HepG2 (cell line): ENCODE data around the gene LRRC45. TPM values are rescaled to one million over a fixed set of nuclear protein-coding genes. Genes with fewer than 3 reads are reported as not detected.
A peak's percentile ranks its signal among the peaks of the same experiment; 100 is the strongest.

Experiments used
- NONO ChIP-seq, 2 experiments: fragments of 450-650 bp in 1 of 2; sonication (generic) in 1 of 2; formaldehyde crosslinking in 1 of 2; IDR thresholded peaks in 1 of 2; conservative IDR thresholded peaks in 1 of 2; 2 replicates each; pipeline versions ENCODE4 v1.6.1 to v1.8.0; 2017 to 2022; ENCODE audit warnings: mild to moderate bottlenecking in 1 of 2, missing genetic modification reagents in 1 of 2, moderate library complexity in 1 of 2
- SYNCRIP ChIP-seq: fragments of 200-400 bp; formaldehyde crosslinking; IDR thresholded peaks from 2 replicates; pipeline ENCODE4 v1.6.1; 2018; ENCODE audit warnings: mild to moderate bottlenecking, low read depth, low read length; ENCODE audit not compliant: insufficient read depth
- TAF15 ChIP-seq: fragments of 200-400 bp; formaldehyde crosslinking; IDR thresholded peaks from one replicate; pipeline ENCODE4 v1.6.1; 2018; ENCODE audit warnings: mild to moderate bottlenecking, low read depth, low read length; ENCODE audit not compliant: poor library complexity, severe bottlenecking
- ZFY ChIP-seq: sonication (generic); formaldehyde crosslinking; IDR thresholded peaks from 2 replicates; pipeline ENCODE4 v1.4.0; 2020; ENCODE audit warnings: missing genetic modification reagents
- polyA plus RNA-seq, 8 experiments: library from polyadenylated mRNA; depleted of rRNA in 3 of 8; stranded (reverse) in 7 of 8; unstranded in 1 of 8; fragments of >200 nt; fragmentation: Illumina TruSeq in 4 of 8; extraction: Trizol in 4 of 8; gene quantifications; 2 replicates each; pipeline versions ENCODE4 v1.2.1 to v1.2.3, GENCODE V29; 2011 to 2016; ENCODE audit warnings: low read depth in 4 of 8, missing spikeins in 1 of 8, mixed read lengths in 1 of 8; ENCODE audit not compliant: insufficient read depth in 1 of 8
- total RNA-seq, 5 experiments: library from RNA; depleted of rRNA; stranded (reverse); fragments of >200 nt; fragmentation: Illumina TruSeq; extraction: Trizol; gene quantifications; 2 replicates each; pipeline ENCODE4 v1.2.3, GENCODE V29; 2016; ENCODE audit warnings: low read depth in 1 of 5
- TF ChIP-seq, protein P1 (sequence below): sonication (generic); formaldehyde crosslinking; IDR thresholded peaks from 2 replicates; pipeline ENCODE4 v1.9.0; 2022; ENCODE audit warnings: missing genetic modification reagents, mild to moderate bottlenecking, borderline replicate concordance
- TF ChIP-seq, protein P2 (sequence below): sonication (generic); formaldehyde crosslinking; IDR thresholded peaks from 2 replicates; pipeline ENCODE4 v1.4.0; 2020; ENCODE audit warnings: missing genetic modification reagents

The LRRC45 gene
- total and polyA plus RNA-seq, 2 of the 13 experiments (the other 11 are each of a cell fraction or from before 2014, with no cell fraction given) = 11.6 to 48.1 TPM

DNA sequence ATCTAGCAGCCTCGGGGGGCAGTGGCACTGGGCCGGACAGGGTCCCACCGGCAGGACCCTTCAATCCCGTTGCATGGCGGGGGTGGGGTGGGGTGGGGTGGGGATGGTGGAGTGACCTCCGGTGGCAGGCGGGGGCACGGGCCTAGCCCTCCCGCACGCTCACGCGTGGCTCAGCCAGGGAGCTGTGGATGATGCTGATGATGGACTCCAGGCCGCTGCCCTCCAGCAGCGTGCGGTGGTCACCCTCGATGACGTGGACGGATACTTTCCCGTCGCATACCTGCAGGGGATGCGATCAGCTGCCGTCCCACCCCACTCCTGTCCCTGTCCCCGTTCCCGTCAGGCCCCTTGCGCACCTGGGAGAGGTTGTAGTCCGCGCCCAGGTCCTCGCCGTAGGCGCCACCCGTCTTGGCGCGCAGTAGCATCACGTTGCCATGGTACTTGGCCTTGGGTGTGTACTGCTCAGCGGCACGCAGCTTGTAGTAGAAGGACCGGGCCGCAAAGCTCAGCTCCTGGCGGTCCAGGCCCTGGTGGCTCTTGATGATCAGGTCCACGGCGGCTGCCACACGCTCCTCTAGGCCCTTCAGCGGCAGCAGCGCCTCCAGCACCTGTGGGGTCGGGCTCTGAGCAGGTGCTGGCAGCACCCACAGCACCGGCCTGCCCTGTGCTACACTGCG is 56.0 kb downstream of the LRRC45 start (continued):
- TF ChIP-seq, protein P1, sequence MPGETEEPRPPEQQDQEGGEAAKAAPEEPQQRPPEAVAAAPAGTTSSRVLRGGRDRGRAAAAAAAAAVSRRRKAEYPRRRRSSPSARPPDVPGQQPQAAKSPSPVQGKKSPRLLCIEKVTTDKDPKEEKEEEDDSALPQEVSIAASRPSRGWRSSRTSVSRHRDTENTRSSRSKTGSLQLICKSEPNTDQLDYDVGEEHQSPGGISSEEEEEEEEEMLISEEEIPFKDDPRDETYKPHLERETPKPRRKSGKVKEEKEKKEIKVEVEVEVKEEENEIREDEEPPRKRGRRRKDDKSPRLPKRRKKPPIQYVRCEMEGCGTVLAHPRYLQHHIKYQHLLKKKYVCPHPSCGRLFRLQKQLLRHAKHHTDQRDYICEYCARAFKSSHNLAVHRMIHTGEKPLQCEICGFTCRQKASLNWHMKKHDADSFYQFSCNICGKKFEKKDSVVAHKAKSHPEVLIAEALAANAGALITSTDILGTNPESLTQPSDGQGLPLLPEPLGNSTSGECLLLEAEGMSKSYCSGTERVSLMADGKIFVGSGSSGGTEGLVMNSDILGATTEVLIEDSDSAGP (CRISPR knock-in tag) = peak; percentile 22; the same call in 1 of the 2 replicates
- peak; percentile 34; the same call in 1 of the 2 replicates for TF ChIP-seq ZFY (CRISPR knock-in tag)
- TF ChIP-seq NONO (IDR thresholded peaks at IDR 0.05) = no peak
- 0 out of 2 replicates have a peak, but pooled peaks have one; percentile 5 for TF ChIP-seq NONO (CRISPR knock-in tag; conservative IDR thresholded peaks at IDR 0.05)
- no peak for TF ChIP-seq SYNCRIP
- peak; percentile 27 for TF ChIP-seq TAF15
- TF ChIP-seq, protein P2, sequence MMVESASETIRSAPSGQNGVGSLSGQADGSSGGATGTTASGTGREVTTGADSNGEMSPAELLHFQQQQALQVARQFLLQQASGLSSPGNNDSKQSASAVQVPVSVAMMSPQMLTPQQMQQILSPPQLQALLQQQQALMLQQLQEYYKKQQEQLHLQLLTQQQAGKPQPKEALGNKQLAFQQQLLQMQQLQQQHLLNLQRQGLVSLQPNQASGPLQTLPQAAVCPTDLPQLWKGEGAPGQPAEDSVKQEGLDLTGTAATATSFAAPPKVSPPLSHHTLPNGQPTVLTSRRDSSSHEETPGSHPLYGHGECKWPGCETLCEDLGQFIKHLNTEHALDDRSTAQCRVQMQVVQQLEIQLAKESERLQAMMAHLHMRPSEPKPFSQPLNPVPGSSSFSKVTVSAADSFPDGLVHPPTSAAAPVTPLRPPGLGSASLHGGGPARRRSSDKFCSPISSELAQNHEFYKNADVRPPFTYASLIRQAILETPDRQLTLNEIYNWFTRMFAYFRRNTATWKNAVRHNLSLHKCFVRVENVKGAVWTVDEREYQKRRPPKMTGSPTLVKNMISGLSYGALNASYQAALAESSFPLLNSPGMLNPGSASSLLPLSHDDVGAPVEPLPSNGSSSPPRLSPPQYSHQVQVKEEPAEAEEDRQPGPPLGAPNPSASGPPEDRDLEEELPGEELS = no peak
